Keratinocyte (primary cell): Measurements from ENCODE around the gene LHX6. TPM values are rescaled to one million over a fixed set of nuclear protein-coding genes. Genes with fewer than 3 reads are reported as not detected.

Experiments used
- DNase-seq: peaks from one replicate; pipeline ENCODE4 v3.0.0-alpha.2; 2011; ENCODE audit warnings: low read depth, missing footprints, low spot score
- FAIRE-seq: peaks from 2 replicates; lab custom pipeline; 2011; peaks lifted over from hg19 to GRCh38; lab: Jason Lieb, UNC
- H2AFZ ChIP-seq: 2 replicates; pipeline ENCODE4 v1.6.0; 2012; ENCODE audit warnings: low read length, control low read depth, inconsistent platforms; ENCODE audit not compliant: control insufficient read depth
- H3K27ac ChIP-seq: 2 replicates; pipeline ENCODE4 v1.5.1; 2011; ENCODE audit warnings: low read length; ENCODE audit not compliant: control insufficient read depth, insufficient read depth
- H3K27me3 ChIP-seq: 3 replicates; pipeline ENCODE4 v1.6.0; 2011; ENCODE audit warnings: low read length; ENCODE audit not compliant: control insufficient read depth, insufficient read depth; ENCODE audit errors: extremely low read depth
- H3K36me3 ChIP-seq, 2 experiments: 2 replicates in 1 of 2; 3 replicates in 1 of 2; pipeline ENCODE4 v1.5.1; 2011; ENCODE audit warnings: low read length in 2 of 2, mild to moderate bottlenecking in 1 of 2; ENCODE audit not compliant: control insufficient read depth in 2 of 2, insufficient read depth in 2 of 2; ENCODE audit errors: extremely low read depth in 1 of 2
- H3K4me1 ChIP-seq: 3 replicates; pipeline ENCODE4 v1.5.1; 2011; ENCODE audit warnings: low read length; ENCODE audit not compliant: control insufficient read depth, insufficient read depth; ENCODE audit errors: extremely low read depth
- H3K4me2 ChIP-seq: 3 replicates; pipeline ENCODE4 v1.6.0; 2011; ENCODE audit warnings: low read depth, low read length; ENCODE audit not compliant: control insufficient read depth, insufficient read depth; ENCODE audit errors: extremely low read depth
- H3K4me3 ChIP-seq, 3 experiments: fragments of 200-600 bp in 1 of 3; sonication (generic) in 1 of 3; 2 replicates in 2 of 3; 3 replicates in 1 of 3; pipeline ENCODE4 v1.5.1; 2011 to 2016; ENCODE audit warnings: low read length in 3 of 3, mild to moderate bottlenecking in 3 of 3, control low read depth in 2 of 3, inconsistent platforms in 1 of 3, low read depth in 1 of 3, mixed read lengths in 1 of 3, mixed run types in 1 of 3, moderate library complexity in 1 of 3; ENCODE audit not compliant: control insufficient read depth in 2 of 3, insufficient read depth in 2 of 3; ENCODE audit errors: extremely low read depth in 1 of 3
- H3K79me2 ChIP-seq: 2 replicates; pipeline ENCODE4 v1.6.0; 2012; ENCODE audit warnings: low read length; ENCODE audit not compliant: control insufficient read depth, insufficient read depth
- H3K9ac ChIP-seq: 3 replicates; pipeline ENCODE4 v1.6.0; 2011; ENCODE audit warnings: low read length; ENCODE audit not compliant: control insufficient read depth, insufficient read depth; ENCODE audit errors: extremely low read depth
- H3K9me1 ChIP-seq: 3 replicates; pipeline ENCODE4 v1.6.0; 2011; ENCODE audit warnings: low read length; ENCODE audit not compliant: control insufficient read depth, insufficient read depth; ENCODE audit errors: extremely low read depth
- H3K9me3 ChIP-seq: 2 replicates; pipeline ENCODE4 v1.5.1; 2012; ENCODE audit warnings: low read depth, low read length; ENCODE audit not compliant: control insufficient read depth
- H4K20me1 ChIP-seq: 3 replicates; pipeline ENCODE4 v1.6.0; 2011; ENCODE audit warnings: low read length; ENCODE audit not compliant: control insufficient read depth, insufficient read depth; ENCODE audit errors: extremely low read depth
- EZH2 ChIP-seq: IDR thresholded peaks from one replicate; pipeline ENCODE4 v1.6.1; 2012; ENCODE audit warnings: inconsistent platforms, mild to moderate bottlenecking, low read length, moderate library complexity
- dilution Hi-C: fragments of 300-500 bp; cut with MboI; formaldehyde crosslinking; loops from one replicate; pipeline ENCODE4 v1.7.0; 2020; ENCODE audit warnings: low sequenced_read_pairs; ENCODE audit not compliant: extremely low pct_ligation_motif_present
- polyA plus RNA-seq, 5 experiments: library from polyadenylated mRNA; depleted of rRNA in 3 of 5; stranded (reverse) in 3 of 5; stranded (forward) in 1 of 5; unstranded in 1 of 5; fragments of >200 nt; gene quantifications; 1 replicate in 1 of 5; 2 replicates in 3 of 5; 3 replicates in 1 of 5; pipeline versions ENCODE4 v1.2.1 to v1.2.3, GENCODE V29; 2011 to 2012; ENCODE audit warnings: missing spikeins in 2 of 5, low read depth in 1 of 5, low replicate concordance in 1 of 5
- TF ChIP-seq, protein P1 (sequence below), 3 experiments: IDR thresholded peaks in 1 of 3; conservative IDR thresholded peaks in 1 of 3; optimal IDR thresholded peaks in 1 of 3; 2 replicates in 2 of 3; 3 replicates in 1 of 3; pipeline versions ENCODE3 to v1.5.1; 2011; ENCODE audit warnings: low read length in 3 of 3, mild to moderate bottlenecking in 3 of 3, moderate library complexity in 2 of 3, control low read depth in 1 of 3, inconsistent platforms in 1 of 3; ENCODE audit not compliant: insufficient read depth in 2 of 3; ENCODE audit errors: extremely low read depth in 1 of 3

Gene LHX6
- polyA plus RNA-seq, 1 donor (not counting 4 experiments of a cell fraction or from before 2014, with no cell fraction given): 0.13 TPM

DNA sequence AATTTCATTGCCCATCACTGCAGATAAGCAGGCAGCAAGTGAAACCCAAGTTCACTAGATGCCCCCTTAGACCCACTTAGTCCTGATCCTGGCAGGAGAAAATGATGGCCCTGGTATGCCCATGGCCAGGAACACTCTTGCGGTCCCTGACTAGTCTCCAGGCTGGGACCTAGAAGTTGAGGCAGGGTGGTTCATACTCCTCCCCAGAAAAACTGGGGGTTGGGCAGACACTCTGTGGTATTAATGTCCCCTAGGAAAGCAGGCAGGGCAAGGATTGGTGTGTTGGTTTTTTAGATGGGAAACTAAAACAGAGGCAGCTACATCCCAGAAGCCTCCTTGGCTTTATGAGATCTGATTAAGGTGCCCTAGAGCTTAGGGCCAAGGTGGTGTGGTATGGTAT lies 13.1 kb downstream of the LHX6 start:
- TF ChIP-seq, protein P1, sequence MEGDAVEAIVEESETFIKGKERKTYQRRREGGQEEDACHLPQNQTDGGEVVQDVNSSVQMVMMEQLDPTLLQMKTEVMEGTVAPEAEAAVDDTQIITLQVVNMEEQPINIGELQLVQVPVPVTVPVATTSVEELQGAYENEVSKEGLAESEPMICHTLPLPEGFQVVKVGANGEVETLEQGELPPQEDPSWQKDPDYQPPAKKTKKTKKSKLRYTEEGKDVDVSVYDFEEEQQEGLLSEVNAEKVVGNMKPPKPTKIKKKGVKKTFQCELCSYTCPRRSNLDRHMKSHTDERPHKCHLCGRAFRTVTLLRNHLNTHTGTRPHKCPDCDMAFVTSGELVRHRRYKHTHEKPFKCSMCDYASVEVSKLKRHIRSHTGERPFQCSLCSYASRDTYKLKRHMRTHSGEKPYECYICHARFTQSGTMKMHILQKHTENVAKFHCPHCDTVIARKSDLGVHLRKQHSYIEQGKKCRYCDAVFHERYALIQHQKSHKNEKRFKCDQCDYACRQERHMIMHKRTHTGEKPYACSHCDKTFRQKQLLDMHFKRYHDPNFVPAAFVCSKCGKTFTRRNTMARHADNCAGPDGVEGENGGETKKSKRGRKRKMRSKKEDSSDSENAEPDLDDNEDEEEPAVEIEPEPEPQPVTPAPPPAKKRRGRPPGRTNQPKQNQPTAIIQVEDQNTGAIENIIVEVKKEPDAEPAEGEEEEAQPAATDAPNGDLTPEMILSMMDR (optimal IDR thresholded peaks at IDR 0.05 in 1 of 3, IDR thresholded peaks at IDR 0.05 in 1 of 3, conservative IDR thresholded peaks at IDR 0.05 in 1 of 3; ENCODE audit: extremely low read depth in 1 of 3, insufficient read depth in 2 of 3, low read length in 3 of 3): no peak
- no peak for TF ChIP-seq EZH2
- Histone ChIP-seq H3K4me3 (no peak overlapping the region), H3K4me1 (peaks cover 11% of the 10 kb centered on the region), H3K27ac (no peak overlapping the region), H3K27me3 (peaks cover 90% of the 10 kb centered on the region), H3K36me3 (no peaks in the 10 kb centered on the region), H3K9ac (no peak overlapping the region), H3K9me3 (no peaks in the 10 kb centered on the region), H3K79me2 (no peaks in the 10 kb centered on the region), H2AFZ (no peak overlapping the region), H3K4me2 (no peak overlapping the region), H4K20me1 (peaks cover 3% of the 10 kb centered on the region), H3K9me1 (no peaks in the 10 kb centered on the region)
- DNase-seq: no peak
- FAIRE-seq: no peak
- dilution Hi-C loops: no loop called here

DNA sequence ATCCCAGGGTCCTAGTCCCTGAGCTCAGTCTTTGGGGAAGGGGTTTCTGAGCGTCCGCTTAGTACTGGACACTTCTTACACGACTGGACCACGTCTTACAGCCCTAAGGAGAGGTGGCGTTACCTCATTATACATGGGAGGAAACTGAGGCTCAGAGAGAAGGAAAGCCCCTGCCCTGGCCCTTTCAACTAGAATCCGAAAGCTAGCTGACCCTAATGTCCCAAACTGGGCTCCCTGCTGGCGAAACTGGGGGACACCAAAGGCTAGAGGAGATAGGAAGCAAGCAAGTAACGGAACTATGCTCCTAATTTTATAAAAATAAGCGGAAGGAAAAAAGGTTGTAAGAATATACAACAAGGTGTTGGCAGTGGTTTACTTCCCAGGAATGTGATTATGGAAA lies 14.2 kb downstream of the LHX6 start:
- H3K79me2 ChIP-seq: no peaks in the 10 kb centered on the region
- H3K9me1 ChIP-seq: no peaks in the 10 kb centered on the region
- H3K9ac ChIP-seq: no peak overlapping the region
- H3K4me2 ChIP-seq: peak overlapping the region; percentile 40
- peak; percentile 10 for TF ChIP-seq EZH2
- TF ChIP-seq, protein P1 (optimal IDR thresholded peaks at IDR 0.05 in 1 of 3, IDR thresholded peaks at IDR 0.05 in 1 of 3, conservative IDR thresholded peaks at IDR 0.05 in 1 of 3; ENCODE audit: extremely low read depth in 1 of 3, insufficient read depth in 2 of 3, low read length in 3 of 3): no peak
- H4K20me1 ChIP-seq: peaks cover 3% of the 10 kb centered on the region
- H2AFZ ChIP-seq: no peak overlapping the region
- H3K4me1 ChIP-seq: peaks cover 4% of the 10 kb centered on the region
- dilution Hi-C loops: no loop called here
- FAIRE-seq: no peak
- peak overlapping the region in 1 of 3 experiments; percentile 28 for H3K4me3 ChIP-seq
- no peaks in the 10 kb centered on the region for H3K9me3 ChIP-seq
- peaks cover 79% of the 10 kb centered on the region for H3K27me3 ChIP-seq
- no peak overlapping the region for H3K27ac ChIP-seq
- H3K36me3 ChIP-seq: no peaks in the 10 kb centered on the region
- no peak for DNase-seq
